HG03342 (cell line): Measurements from ENCODE around the gene RNU6-9.

Experiments
- ATAC-seq: cut with Tn5 transposase; IDR thresholded peaks from one replicate; pipeline ENCODE4 v1.9.1; 2021; ENCODE audit warnings: mild to moderate bottlenecking, moderate library complexity; ENCODE audit not compliant: unreplicated experiment

Gene RNU6-9

DNA sequence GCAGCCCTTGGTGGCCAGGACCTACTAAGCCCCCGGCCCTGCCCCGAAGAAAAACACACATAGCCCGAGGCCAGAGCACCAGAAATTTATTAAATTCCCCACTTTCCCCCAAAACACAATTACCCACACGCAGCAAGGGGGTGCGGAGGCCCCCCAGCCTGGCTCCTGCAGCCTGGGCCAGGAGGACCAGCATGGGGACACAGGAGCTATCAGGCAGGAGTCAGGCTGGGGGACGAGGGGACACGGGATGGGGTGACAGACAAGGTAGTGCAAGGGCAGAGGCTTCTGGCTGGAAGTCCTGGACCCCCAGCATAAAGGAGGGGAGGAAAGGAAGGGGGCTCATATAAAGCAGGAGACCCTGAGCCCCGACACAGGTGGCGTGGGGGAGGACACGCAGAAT lies 3.1 kb downstream of the RNU6-9 start:
- no peak for ATAC-seq

GRCh38 chr19:896999-897398 lies 3.7 kb downstream of the RNU6-9 start:
- ATAC-seq = no peak

DNA sequence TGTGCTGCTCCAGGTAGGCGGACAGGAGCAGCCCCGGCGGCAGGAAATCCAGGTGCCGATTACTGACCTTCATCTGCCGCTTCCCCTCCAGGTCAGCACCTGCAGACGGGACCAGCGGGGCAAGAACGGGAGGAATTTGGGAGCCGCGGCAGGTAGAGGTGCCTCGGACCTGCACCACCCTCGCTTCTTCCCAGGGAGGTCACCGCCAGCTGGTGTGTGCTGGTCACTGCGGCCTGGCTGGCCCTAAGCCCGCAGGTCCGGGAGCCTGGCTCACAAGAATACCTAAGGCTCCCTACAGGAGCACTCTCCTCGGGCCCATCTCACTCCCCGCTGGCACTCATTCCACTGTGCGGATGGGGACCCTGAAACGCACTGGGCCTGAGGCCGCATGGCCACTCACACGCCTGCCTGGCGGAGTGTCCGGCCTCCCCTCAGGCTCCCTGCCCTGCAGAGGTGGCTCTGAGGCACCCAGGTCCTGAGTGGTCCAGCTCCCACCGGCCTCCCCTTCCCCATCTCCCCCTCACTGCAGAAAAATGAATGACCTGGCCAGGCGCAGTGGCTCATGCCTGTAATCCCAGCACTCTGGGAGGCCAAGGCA lies 4.3 kb downstream of the RNU6-9 start:
- no peak for ATAC-seq

- no peak for ATAC-seq
These were observed 5.4 kb downstream of the RNU6-9 start for GRCh38 chr19:898663-899062.

GRCh38 chr19:899336-900042 lies 6.2 kb downstream of the RNU6-9 start:
- no peak for ATAC-seq

DNA sequence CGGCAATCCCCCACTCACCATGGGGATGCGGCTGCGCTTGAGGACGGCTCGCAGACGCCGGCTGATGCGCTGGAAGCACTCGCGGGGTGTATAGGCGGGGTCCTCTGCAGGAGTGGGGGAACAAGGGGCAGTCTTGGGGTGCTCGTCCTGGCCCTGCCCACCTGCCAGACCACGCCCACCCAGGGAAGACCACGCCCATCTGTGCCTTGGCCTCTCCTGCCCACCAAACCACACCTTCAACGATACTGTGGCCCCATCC lies 6.7 kb downstream of the RNU6-9 start:
- no peak for ATAC-seq

DNA sequence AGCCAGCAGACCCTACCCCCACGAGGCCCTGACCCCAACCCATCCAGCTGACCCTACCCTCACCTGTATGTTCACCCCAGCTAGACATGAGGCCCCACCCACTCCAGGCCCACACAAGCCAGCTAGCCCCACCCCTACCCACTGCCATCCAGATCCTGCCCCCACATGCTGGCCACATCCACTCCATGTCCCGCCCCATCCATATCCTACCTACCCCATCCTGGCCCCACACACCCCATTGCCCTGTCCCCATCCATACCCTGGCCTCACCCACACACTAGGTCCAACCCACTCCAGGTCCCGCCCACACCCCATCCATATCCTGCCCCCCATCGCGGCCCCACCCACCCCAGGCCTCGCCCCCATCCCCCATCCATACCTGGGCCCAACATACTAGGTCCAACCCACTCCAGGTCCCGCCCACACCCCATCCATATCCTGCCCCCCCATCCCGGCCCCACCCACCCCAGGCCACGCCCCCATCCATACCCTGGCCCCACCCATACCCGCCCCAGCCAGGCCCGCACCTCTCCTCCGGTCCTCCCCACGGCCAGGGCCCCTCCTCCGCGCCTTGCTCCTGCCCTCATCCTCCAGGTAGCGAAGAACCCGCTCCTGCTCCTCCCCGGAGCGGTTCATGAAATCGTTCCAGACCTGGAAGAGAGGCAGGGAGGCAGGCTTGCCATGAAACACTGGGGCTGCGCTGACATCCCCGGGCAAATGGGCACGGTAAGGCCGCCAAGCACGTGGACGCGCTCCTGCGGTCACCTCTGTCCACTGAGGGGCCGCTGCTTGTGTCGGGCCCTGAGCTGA lies 7.2 kb downstream of the RNU6-9 start:
- ATAC-seq = no peak

DNA sequence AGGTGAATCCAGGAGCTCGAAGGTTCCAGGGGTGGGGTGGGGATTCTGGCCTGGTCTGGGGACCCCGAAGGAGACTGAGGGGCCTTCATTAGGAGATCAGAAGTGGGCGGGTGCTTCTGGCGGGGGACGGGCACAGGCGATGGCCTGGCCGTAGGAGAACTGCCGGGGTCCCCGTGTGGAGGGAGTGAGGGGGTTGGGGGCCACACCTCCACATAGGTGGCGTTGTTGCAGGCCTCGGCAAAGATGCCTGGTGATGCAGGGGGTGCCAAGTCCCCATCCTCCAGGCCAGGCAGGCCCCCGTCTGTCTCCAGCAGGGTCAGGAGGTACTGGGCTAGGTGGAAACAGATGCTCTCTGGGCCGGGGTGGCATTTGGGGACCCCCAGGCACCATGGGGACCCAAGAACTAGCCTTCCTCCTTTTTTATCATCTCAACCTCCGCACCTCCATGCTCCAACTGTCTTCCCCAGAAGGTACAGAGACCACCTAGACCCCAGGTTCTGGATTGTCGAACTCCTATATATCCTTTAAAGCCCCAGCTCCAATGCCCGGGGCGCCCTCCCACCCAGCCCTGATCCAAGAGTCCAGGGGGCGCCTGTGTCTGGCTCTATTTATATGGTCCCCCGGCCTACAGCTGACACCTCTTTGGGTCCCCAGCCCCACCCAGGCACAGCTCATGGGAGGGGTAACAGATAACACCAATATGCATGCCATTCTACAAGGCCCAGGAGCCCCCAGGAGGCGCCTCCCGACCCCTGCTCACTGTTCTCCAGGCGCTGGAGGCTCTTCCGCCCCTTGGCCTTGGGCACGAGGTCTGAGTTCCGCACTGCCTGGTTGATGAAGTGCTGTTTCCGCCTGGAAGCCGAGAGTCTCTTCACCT lies 8.2 kb downstream of the RNU6-9 start:
- ATAC-seq = no peak

- no peak for ATAC-seq
These were observed 8.7 kb downstream of the RNU6-9 start for GRCh38 chr19:902093-902370.

- ATAC-seq = no peak
These were observed 9.4 kb downstream of the RNU6-9 start for GRCh38 chr19:902446-903226.

DNA sequence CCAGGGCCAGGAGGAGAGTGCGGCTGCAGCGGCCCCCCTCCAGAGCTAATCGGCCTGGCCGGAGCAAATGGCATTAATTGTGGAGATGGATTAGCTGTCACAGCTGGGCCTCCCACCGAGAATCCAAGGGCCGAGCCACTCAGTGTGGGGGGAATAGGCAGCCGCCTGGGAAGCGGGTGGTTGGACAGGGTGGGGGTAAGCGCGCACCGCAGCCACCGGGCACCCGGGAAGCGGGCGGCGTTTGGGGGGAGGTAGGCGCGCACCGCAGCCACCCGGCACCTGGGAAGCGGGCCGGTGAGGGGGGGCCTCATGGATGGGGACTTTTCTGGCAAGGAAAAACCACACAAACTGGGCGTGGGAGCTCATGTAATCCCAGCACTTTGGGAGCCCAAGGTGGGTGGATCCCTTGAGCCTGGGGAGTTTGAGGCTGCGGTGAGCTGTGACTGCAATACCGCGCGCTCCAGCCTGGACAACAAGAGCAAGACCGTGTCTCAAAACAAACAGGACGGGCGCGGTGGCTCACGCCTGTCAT lies 10.0 kb downstream of the RNU6-9 start:
- ATAC-seq = no peak

- no peak for ATAC-seq
These were observed 11.3 kb downstream of the RNU6-9 start for GRCh38 chr19:904545-904944.

- ATAC-seq = no peak
These were observed 13.2 kb downstream of the RNU6-9 start for GRCh38 chr19:906480-906879.

DNA sequence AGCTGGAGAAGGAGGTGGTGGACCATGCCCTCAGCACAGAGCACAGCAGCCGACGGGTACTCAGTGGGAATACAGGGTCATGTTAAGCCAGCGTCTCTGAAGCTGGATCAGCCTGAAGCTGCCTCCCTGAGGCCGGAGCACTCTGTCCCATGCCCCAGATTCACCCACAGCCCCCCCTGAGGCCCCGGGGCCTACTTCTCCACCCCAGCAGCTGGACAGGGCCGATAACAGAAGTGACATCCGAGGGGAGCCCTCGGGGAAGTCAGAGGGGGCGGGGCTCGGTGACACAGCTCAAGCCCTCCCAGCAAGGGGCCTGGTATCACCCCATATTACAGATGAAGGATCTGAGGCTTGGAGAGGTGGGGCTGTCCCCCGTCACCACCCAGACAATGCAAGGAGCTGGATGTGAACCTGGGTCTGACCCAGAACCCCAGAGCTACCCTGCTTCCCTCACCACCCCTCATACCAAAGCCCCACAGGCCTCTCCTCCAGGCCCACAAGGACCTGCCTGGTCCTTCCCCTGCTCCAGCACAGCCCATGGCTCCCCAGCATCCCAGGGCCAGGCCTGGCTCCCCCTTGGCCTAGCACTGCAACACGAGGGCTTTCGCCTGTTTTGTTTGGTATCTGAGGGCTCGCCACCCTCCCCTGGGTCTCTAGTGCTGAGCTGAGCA lies 14.0 kb downstream of the RNU6-9 start:
- ATAC-seq = no peak

DNA sequence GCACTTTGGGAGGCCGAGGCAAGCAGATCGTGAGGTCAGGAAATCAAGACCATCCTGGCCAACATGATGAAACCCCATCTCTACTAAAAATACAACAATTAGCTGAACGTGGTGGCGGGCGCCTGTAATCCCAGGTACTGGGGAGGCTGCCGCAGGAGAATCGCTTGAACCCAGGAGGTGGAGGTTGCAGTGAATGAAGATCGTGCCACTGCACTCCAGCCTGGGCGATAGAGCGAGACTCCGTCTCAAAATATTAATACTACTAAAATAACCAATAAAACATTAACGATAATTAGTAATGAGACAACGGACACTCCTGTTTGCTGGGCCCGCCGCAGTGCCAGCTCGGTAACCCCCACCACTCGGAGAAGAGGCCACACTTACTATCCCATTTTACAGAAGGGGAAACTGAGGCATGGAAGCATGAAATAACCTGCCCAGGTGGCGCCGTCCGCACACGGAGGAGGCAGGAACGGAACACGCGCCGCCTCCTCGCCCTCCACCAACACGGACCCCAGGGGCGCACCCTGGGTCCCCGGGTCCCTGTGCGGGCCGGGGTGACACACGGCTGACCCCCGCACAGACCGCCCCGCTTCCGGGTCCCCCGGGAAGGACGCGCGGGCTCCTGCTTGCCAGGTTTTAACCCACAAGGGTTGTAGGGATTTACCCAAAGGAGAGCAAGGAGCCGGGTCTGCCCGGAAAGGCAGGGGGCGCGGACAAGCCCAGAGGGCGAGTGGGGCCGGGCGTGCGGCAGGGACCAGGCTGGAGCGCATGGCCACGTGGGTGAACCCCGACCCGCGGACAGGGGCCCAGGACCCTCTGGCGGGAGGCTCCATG lies 18.1 kb downstream of the RNU6-9 start:
- no peak for ATAC-seq

GRCh38 chr19:912181-913079 lies 19.1 kb downstream of the RNU6-9 start:
- no peak for ATAC-seq

DNA sequence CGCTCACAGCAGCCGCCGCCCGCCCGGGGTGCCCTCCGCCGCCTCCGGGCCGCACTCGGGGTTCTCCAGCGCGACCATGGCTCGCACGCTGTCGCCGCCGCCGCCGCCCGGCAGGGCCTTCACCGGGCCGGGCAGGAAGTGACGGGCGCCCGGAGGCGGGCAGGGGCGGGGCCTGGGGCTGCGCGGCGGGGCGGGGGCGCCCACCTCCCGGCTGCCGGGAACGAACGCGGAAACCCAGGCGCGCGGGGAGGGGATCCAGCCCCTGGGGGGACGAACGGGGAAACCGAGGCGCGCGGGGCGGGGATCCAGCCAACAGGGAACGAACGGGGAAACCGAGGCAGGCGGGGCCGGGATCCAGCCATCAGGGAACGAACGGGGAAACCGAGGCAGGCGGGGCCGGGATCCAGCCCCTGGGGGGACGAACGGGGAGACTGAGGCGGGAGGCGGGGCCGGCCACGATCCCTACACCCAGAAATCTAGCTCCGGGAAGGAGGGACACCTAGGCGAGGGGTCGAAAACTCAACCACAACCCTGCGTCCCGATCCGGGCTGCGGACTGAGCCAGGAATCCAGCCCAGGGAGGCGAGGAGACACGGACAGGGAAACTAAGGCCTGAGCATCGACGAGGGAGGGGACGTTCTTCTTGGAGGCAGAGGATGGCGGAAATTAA lies 19.9 kb downstream of the RNU6-9 start, which contains the start of gene R3HDM4:
Gene R3HDM4, minus strand, starts transcription at position 140 of the 669 bp plus-strand sequence. Its CDS starts 62 bp downstream, at position 78.
- peak; percentile 46 for ATAC-seq
